D341Med (cell line): ENCODE data around the gene GARIN3.
A peak's percentile ranks its signal among the peaks of the same experiment; 100 is the strongest.
"Not testable (repeated sequence)": the region's sequence is repeated elsewhere in the genome, so short reads cannot be mapped to it uniquely, and the experiment has no call there.

ENCODE experiments used
- DNase-seq: peaks from one replicate; pipeline ENCODE4 v3.0.0; 2012; ENCODE audit warnings: low spot score

Gene GARIN3

GRCh38 chr5:157185122-157185521 lies 19.1 kb upstream of the GARIN3 start:
- DNase-seq, result not testable (repeated sequence)

GRCh38 chr5:157184117-157184670 lies 18.1 kb upstream of the GARIN3 start:
- no peak for DNase-seq

- DNase-seq, result no peak
These were observed 16.2 kb upstream of the GARIN3 start for GRCh38 chr5:157182143-157182757.

GRCh38 chr5:157180374-157181264 lies 14.6 kb upstream of the GARIN3 start, which contains the start of gene ITK:
ITK (plus strand) TSS chr5:157180840; CDS start chr5:157180978, 138 bp downstream.
- no peak for DNase-seq

GRCh38 chr5:157178966-157179365 lies 12.9 kb upstream of the GARIN3 start:
- no peak for DNase-seq

- no peak for DNase-seq
These were observed 11.9 kb upstream of the GARIN3 start for GRCh38 chr5:157177953-157178352.

GRCh38 chr5:157175071-157175612 lies 9.1 kb upstream of the GARIN3 start:
- no peak for DNase-seq

GRCh38 chr5:157172403-157172802 lies 6.3 kb upstream of the GARIN3 start:
- DNase-seq, result no peak

- DNase-seq, result no peak
These were observed 2.2 kb upstream of the GARIN3 start for GRCh38 chr5:157168286-157168685.

- no peak for DNase-seq
These were observed 1.2 kb upstream of the GARIN3 start for GRCh38 chr5:157167214-157167621.

GRCh38 chr5:157165668-157166067 lies 396 bp downstream of the GARIN3 start:
- DNase-seq, result no peak

- DNase-seq, result no peak
These were observed 803 bp downstream of the GARIN3 start for GRCh38 chr5:157165261-157165660.

- DNase-seq, result no peak
These were observed 1.5 kb downstream of the GARIN3 start for GRCh38 chr5:157164521-157164920.

- DNase-seq, result no peak
These were observed 3.0 kb downstream of the GARIN3 start for GRCh38 chr5:157162919-157163510.

- DNase-seq, result no peak
These were observed 4.1 kb downstream of the GARIN3 start for GRCh38 chr5:157161996-157162395.

- no peak for DNase-seq
These were observed 6.1 kb downstream of the GARIN3 start for GRCh38 chr5:157160001-157160400.

GRCh38 chr5:157159209-157159751 lies 6.8 kb downstream of the GARIN3 start:
- DNase-seq, result no peak

GRCh38 chr5:157157293-157157891 lies 8.7 kb downstream of the GARIN3 start:
- DNase-seq, result no peak

- no peak for DNase-seq
These were observed 10.8 kb downstream of the GARIN3 start for GRCh38 chr5:157155297-157155696.

- DNase-seq, result no peak
These were observed 15.1 kb downstream of the GARIN3 start for GRCh38 chr5:157150995-157151394.

- DNase-seq, result peak; percentile 71
These were observed 17.1 kb downstream of the GARIN3 start for GRCh38 chr5:157148734-157149615.
